Measurements from ENCODE around the gene SRSF3. TPM values are rescaled to one million over a fixed set of nuclear protein-coding genes. Genes with fewer than 3 reads are reported as not detected.

SRSF3 gene
- total and polyA plus RNA-seq, 2 donors (not counting 1 experiment from before 2014, with no cell fraction given): 316 to 642 TPM

DNA sequence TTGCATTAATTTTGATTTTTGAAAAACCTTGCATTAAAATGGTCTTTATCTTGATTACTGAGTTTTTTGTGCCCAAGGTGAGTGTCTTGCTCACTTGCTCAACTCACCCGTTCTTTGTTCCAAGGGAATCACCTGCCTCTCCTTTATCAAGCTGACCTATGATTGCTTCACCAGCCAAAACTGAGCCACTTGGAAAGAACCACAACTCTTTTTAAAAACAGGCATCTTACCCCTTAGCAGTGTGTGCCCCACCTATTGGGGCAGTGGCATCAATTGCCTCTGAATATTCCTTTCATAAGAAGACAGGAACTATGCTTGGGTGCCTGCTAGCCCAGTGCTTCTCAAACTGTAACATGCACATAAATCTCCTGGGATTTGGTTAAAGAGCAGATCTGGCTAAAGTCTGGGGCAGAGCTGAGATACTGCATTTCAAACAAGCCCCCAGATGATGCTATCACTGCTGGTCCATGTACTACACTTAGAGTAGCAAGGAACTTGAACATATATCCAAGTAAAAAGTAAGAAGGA lies 43.6 kb upstream of the SRSF3 start:
- Histone ChIP-seq H3K4me2 (replicated peaks; ENCODE audit: low read depth, low read length, poor library complexity, severe bottlenecking) (peak overlapping the region; percentile 32), H3K79me2 (ENCODE audit: control insufficient read depth, insufficient read depth, low read length) (peaks cover 29% of the 10 kb centered on the region), H2AFZ (ENCODE audit: insufficient read depth, low read depth, low read length, poor library complexity, severe bottlenecking) (no peak overlapping the region), H3K9me3 (ENCODE audit: control extremely low read depth in 1 of 3, control insufficient read depth in 2 of 3, insufficient read depth in 1 of 3, low read length in 2 of 3) (no peaks in the 10 kb centered on the region), H3K36me3 (replicated peaks in 1 of 2; ENCODE audit: control extremely low read depth in 1 of 2, control insufficient read depth in 1 of 2, extremely low read depth in 1 of 2, insufficient read depth in 2 of 2, low read length in 1 of 2) (no peaks in the 10 kb centered on the region), H3K4me1 (ENCODE audit: control insufficient read depth in 2 of 2, insufficient read depth in 2 of 2, low read length in 2 of 2) (peaks cover 25 to 33% of the 10 kb centered on the region in 2 donors), H3K9ac (ENCODE audit: low read length) (no peak overlapping the region), H3K27me3 (replicated peaks in 1 of 4; ENCODE audit: control extremely low read depth in 1 of 4, control insufficient read depth in 3 of 4, insufficient read depth in 4 of 4, low read length in 3 of 4) (no peaks in the 10 kb centered on the region), H3K4me3 (ENCODE audit: control extremely low read depth in 1 of 5, extremely low read depth in 1 of 5, insufficient read depth in 1 of 5, low read depth in 2 of 5, low read length in 4 of 5) (no peak overlapping the region), H4K20me1 (ENCODE audit: control insufficient read depth, insufficient read depth, low read length, poor library complexity, severe bottlenecking) (no peaks in the 10 kb centered on the region), H3K27ac (ENCODE audit: low read length in 2 of 2) (no peak overlapping the region)
- Mint-ChIP-seq H3K27ac (peak overlapping the region; percentile 54), H3K27me3 (no peaks in the 10 kb centered on the region), H3K9me3 (ENCODE audit: insufficient read depth) (no peaks in the 10 kb centered on the region), H3K4me3 (peak overlapping the region; percentile 18), H3K4me1 (peaks cover 35% of the 10 kb centered on the region)
- 14% methylated on average over 1 of the region's 1 CpG for WGBS (ENCODE audit: insufficient coverage)
- CTCF ChIA-PET: no interaction called here
- ATAC-seq (ENCODE audit: low read depth) (peak; percentile 19), DNase-seq (peak; percentile 46)
- no peak for TF ChIP-seq EZH2 (IDR thresholded peaks at IDR 0.05; ENCODE audit: borderline replicate concordance, insufficient read depth, low read depth, low read length, poor library complexity, severe bottlenecking)
- no peak for TF ChIP-seq CTCF (IDR thresholded peaks at IDR 0.05)
- POLR2A ChIA-PET: interaction anchor here (0.6 kb wide), 2 partner anchors 94 to 129 kb away, joined by 6 to 8 read pairs; no protein-coding TSS in a partner anchor
- intact Hi-C loops (cut with micrococcal nuclease): no loop called here

DNA sequence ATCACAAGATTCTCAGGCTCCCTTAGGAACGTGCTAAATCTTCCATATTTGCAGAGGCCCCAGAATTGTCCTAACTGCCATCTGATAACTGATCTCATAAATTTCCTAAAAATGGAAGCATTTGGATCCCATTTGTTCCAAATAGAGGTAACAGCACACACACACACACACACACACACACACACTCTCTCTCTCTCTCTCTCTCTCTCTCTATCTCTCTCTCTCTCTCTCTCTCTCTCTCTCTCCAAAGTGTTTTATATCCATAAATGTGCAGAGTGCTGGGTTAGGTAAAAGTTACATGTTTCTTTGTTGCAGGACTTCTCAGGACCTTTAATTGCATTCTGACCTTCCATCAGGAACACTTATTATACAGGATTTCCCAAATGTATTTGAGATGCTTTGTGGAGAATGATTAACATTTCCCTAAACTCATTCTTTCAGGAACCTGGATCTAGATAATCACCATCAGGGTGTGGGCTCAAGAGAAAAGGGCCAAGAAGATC lies 38.4 kb upstream of the SRSF3 start:
- no peaks in the 10 kb centered on the region for H3K36me3 ChIP-seq (replicated peaks in 1 of 2; ENCODE audit: control extremely low read depth in 1 of 2, control insufficient read depth in 1 of 2, extremely low read depth in 1 of 2, insufficient read depth in 2 of 2, low read length in 1 of 2)
- Mint-ChIP-seq H3K27me3 (no peaks in the 10 kb centered on the region), H3K4me1 (peaks cover 12% of the 10 kb centered on the region), H3K4me3 (no peak overlapping the region), H3K9me3 (ENCODE audit: insufficient read depth) (no peaks in the 10 kb centered on the region), H3K27ac (no peak overlapping the region)
- H3K27ac ChIP-seq (ENCODE audit: low read length in 2 of 2): no peak overlapping the region
- no peak overlapping the region for H3K4me2 ChIP-seq (replicated peaks; ENCODE audit: low read depth, low read length, poor library complexity, severe bottlenecking)
- POLR2A ChIA-PET: no interaction called here
- no CpG with 5 or more reads among the region's 1 CpG for WGBS (ENCODE audit: insufficient coverage)
- ATAC-seq (ENCODE audit: low read depth) (no peak), DNase-seq (no peak)
- CTCF ChIA-PET: no interaction called here
- H3K4me1 ChIP-seq (ENCODE audit: control insufficient read depth in 2 of 2, insufficient read depth in 2 of 2, low read length in 2 of 2): peaks cover 8 to 10% of the 10 kb centered on the region in 2 donors
- H3K9me3 ChIP-seq (ENCODE audit: control extremely low read depth in 1 of 3, control insufficient read depth in 2 of 3, insufficient read depth in 1 of 3, low read length in 2 of 3): no peaks in the 10 kb centered on the region
- no peak overlapping the region for H2AFZ ChIP-seq (ENCODE audit: insufficient read depth, low read depth, low read length, poor library complexity, severe bottlenecking)
- no peaks in the 10 kb centered on the region for H3K79me2 ChIP-seq (ENCODE audit: control insufficient read depth, insufficient read depth, low read length)
- no peak overlapping the region for H3K4me3 ChIP-seq (ENCODE audit: control extremely low read depth in 1 of 5, extremely low read depth in 1 of 5, insufficient read depth in 1 of 5, low read depth in 2 of 5, low read length in 4 of 5)
- H3K9ac ChIP-seq (ENCODE audit: low read length): no peak overlapping the region
- H3K27me3 ChIP-seq (replicated peaks in 1 of 4; ENCODE audit: control extremely low read depth in 1 of 4, control insufficient read depth in 3 of 4, insufficient read depth in 4 of 4, low read length in 3 of 4): no peaks in the 10 kb centered on the region
- intact Hi-C loops (cut with micrococcal nuclease): no loop called here
- no peak for TF ChIP-seq EZH2 (IDR thresholded peaks at IDR 0.05; ENCODE audit: borderline replicate concordance, insufficient read depth, low read depth, low read length, poor library complexity, severe bottlenecking)
- no peak for TF ChIP-seq CTCF (IDR thresholded peaks at IDR 0.05)
- H4K20me1 ChIP-seq (ENCODE audit: control insufficient read depth, insufficient read depth, low read length, poor library complexity, severe bottlenecking): no peaks in the 10 kb centered on the region

All from B cell (primary cell).